H1 (cell line): Measurements from ENCODE around the gene SVIL. TPM values are rescaled to one million over a fixed set of nuclear protein-coding genes. Genes with fewer than 3 reads are reported as not detected.

Experiments
- ATF2 ChIP-seq: IDR thresholded peaks from 2 replicates; pipeline ENCODE4 v1.6.1; 2012; ENCODE audit warnings: low read length, inconsistent platforms
- RBBP5 ChIP-seq: IDR thresholded peaks from 2 replicates; pipeline ENCODE4 v1.7.1; 2012; ENCODE audit warnings: low read depth, mild to moderate bottlenecking, inconsistent platforms, low read length, moderate library complexity, borderline replicate concordance
- polyA plus RNA-seq, 7 experiments: library from polyadenylated mRNA; depleted of rRNA in 3 of 7; stranded (reverse) in 5 of 7; unstranded in 2 of 7; fragments of >200 nt in 5 of 7; fragments of 200-250 nt in 2 of 7; gene quantifications; 1 replicate in 5 of 7; 2 replicates in 1 of 7; 4 replicates in 1 of 7; pipeline versions ENCODE4 v1.2.1 to v1.2.3, GENCODE V29; 2011 to 2013; ENCODE audit warnings: missing spikeins in 2 of 7, mixed read lengths in 2 of 7
- total RNA-seq: library from RNA; stranded (reverse); fragmentation: NEBNext Ultra II Directional; extraction: Animal tissue kit (Norgen Biotek cat#: 25700); gene quantifications from 2 replicates; pipeline ENCODE4 v1.2.1, GENCODE V29; 2021

The SVIL gene
- total and polyA plus RNA-seq, 2 of the 8 experiments (the other 6 are each of a cell fraction or from before 2014, with no cell fraction given): 4.7 to 15.4 TPM

- TF ChIP-seq ATF2: no peak
- TF ChIP-seq RBBP5: no peak
Observed at GRCh38 chr10:29584436-29584835, 50.3 kb downstream of the SVIL start (continued).
